Liver (tissue), 9 donors: ENCODE results near the gene FOXK2. TPM values are rescaled to one million over a fixed set of nuclear protein-coding genes. Genes with fewer than 3 reads are reported as not detected.

ENCODE experiments used
- DNase-seq: peaks from one replicate; pipeline ENCODE4 v3.0.0-alpha.2; 2017; ENCODE audit warnings: low spot score
- H3K27ac ChIP-seq, 2 donors: one replicate each; pipeline ENCODE4 v1.7.0; 2013; ENCODE audit warnings: inconsistent platforms in 2 of 2, low read length in 2 of 2, control low read depth in 1 of 2, low read depth in 1 of 2, mild to moderate bottlenecking in 1 of 2
- H3K27me3 ChIP-seq, 4 donors: one replicate each; pipeline versions ENCODE4 v1.6.1 to v1.7.0; 2013; ENCODE audit warnings: low read length in 3 of 4, inconsistent platforms in 1 of 4, mild to moderate bottlenecking in 1 of 4, moderate library complexity in 1 of 4; ENCODE audit not compliant: control insufficient read depth in 4 of 4, insufficient read depth in 4 of 4
- H3K36me3 ChIP-seq, 4 donors: one replicate each; pipeline versions ENCODE4 v1.6.1 to v1.7.0; 2013; ENCODE audit warnings: low read length in 3 of 4, mild to moderate bottlenecking in 3 of 4, low read depth in 1 of 4, moderate library complexity in 1 of 4; ENCODE audit not compliant: control insufficient read depth in 4 of 4, insufficient read depth in 3 of 4
- H3K4me1 ChIP-seq, 4 donors: one replicate each; pipeline versions ENCODE4 v1.6.1 to v1.7.0; 2013; ENCODE audit warnings: low read length in 3 of 4, mild to moderate bottlenecking in 3 of 4, moderate library complexity in 1 of 4; ENCODE audit not compliant: control insufficient read depth in 4 of 4, insufficient read depth in 4 of 4
- H3K4me3 ChIP-seq, 3 donors: one replicate each; pipeline versions ENCODE4 v1.6.1 to v1.7.0; 2013; ENCODE audit warnings: low read length in 3 of 3, control low read depth in 1 of 3, low read depth in 1 of 3, mild to moderate bottlenecking in 1 of 3
- H3K9ac ChIP-seq, 2 donors: one replicate each; pipeline ENCODE4 v1.7.0; 2013; ENCODE audit warnings: low read length in 2 of 2, mild to moderate bottlenecking in 2 of 2, moderate library complexity in 2 of 2, control low read depth in 1 of 2, low read depth in 1 of 2
- H3K9me3 ChIP-seq, 4 donors: one replicate each; pipeline versions ENCODE4 v1.6.1 to v1.7.0; 2013; ENCODE audit warnings: low read length in 3 of 4; ENCODE audit not compliant: control insufficient read depth in 4 of 4
- ATF3 ChIP-seq: IDR thresholded peaks from 2 replicates; pipeline ENCODE4 v1.6.1; 2016; ENCODE audit warnings: antibody characterized with exemption
- CTCF ChIP-seq: fragments of 150-350 bp; IDR thresholded peaks from 2 replicates; pipeline ENCODE4 v1.5.1; 2017; ENCODE audit warnings: improper control_type of control experiment, low read depth, low read length; ENCODE audit not compliant: missing input control
- EGR1 ChIP-seq, 2 donors: IDR thresholded peaks; 2 replicates each; pipeline ENCODE4 v1.6.1; 2016 to 2018; ENCODE audit warnings: antibody characterized with exemption in 2 of 2, low read depth in 2 of 2
- FOXA1 ChIP-seq: IDR thresholded peaks from 2 replicates; pipeline ENCODE4 v1.6.1; 2016; ENCODE audit warnings: antibody characterized with exemption
- FOXA2 ChIP-seq: IDR thresholded peaks from 2 replicates; pipeline ENCODE4 v1.6.1; 2016; ENCODE audit warnings: antibody characterized with exemption
- GABPA ChIP-seq, 2 donors: IDR thresholded peaks in 1 of 2; conservative IDR thresholded peaks in 1 of 2; 2 replicates each; pipeline ENCODE4 v1.6.1; 2016; ENCODE audit warnings: antibody characterized with exemption in 2 of 2, mild to moderate bottlenecking in 1 of 2, moderate library complexity in 1 of 2
- HNF4A ChIP-seq, 2 donors: conservative IDR thresholded peaks; 2 replicates each; pipeline ENCODE4 v1.6.1; 2016; ENCODE audit warnings: antibody characterized with exemption in 2 of 2, mild to moderate bottlenecking in 2 of 2
- HNF4G ChIP-seq: IDR thresholded peaks from 2 replicates; pipeline ENCODE4 v1.6.1; 2016; ENCODE audit warnings: antibody characterized with exemption
- JUND ChIP-seq, 2 donors: IDR thresholded peaks; 2 replicates each; pipeline ENCODE4 v1.6.1; 2016; ENCODE audit warnings: antibody characterized with exemption in 2 of 2
- MAX ChIP-seq: IDR thresholded peaks from 2 replicates; pipeline ENCODE4 v1.6.1; 2016; ENCODE audit warnings: antibody characterized with exemption
- NR2F2 ChIP-seq: IDR thresholded peaks from 2 replicates; pipeline ENCODE4 v1.6.1; 2016; ENCODE audit warnings: antibody characterized with exemption
- RAD21 ChIP-seq, 2 donors: IDR thresholded peaks; 2 replicates each; pipeline ENCODE4 v1.6.1; 2016; ENCODE audit warnings: antibody characterized with exemption in 2 of 2, mild to moderate bottlenecking in 2 of 2
- REST ChIP-seq: IDR thresholded peaks from 2 replicates; pipeline ENCODE4 v1.6.1; 2016; ENCODE audit warnings: antibody characterized with exemption, mild to moderate bottlenecking
- RXRA ChIP-seq, 2 donors: IDR thresholded peaks; 2 replicates each; pipeline ENCODE4 v1.6.1; 2017 to 2018; ENCODE audit warnings: antibody characterized with exemption in 2 of 2, mild to moderate bottlenecking in 1 of 2
- SP1 ChIP-seq: IDR thresholded peaks from 2 replicates; pipeline ENCODE4 v1.6.1; 2018; ENCODE audit warnings: antibody characterized with exemption, mild to moderate bottlenecking
- TAF1 ChIP-seq: conservative IDR thresholded peaks from 2 replicates; pipeline ENCODE4 v1.6.1; 2016; ENCODE audit warnings: antibody characterized with exemption, mild to moderate bottlenecking
- YY1 ChIP-seq: IDR thresholded peaks from 2 replicates; pipeline ENCODE4 v1.6.1; 2016; ENCODE audit warnings: antibody characterized with exemption, mild to moderate bottlenecking
- ZBTB33 ChIP-seq: IDR thresholded peaks from 2 replicates; pipeline ENCODE4 v1.6.1; 2016; ENCODE audit warnings: antibody characterized with exemption
- WGBS: extraction: QIAGEN DNeasy Blood & Tissue Kit; methylation state at CpG from one replicate; pipeline ENCODE4 v1.1.7; 2013; 5-methylcytosine and 5-hydroxymethylcytosine counted together
- polyA plus RNA-seq, 2 donors: library from polyadenylated mRNA; stranded (reverse) in 1 of 2; unstranded in 1 of 2; fragments of 200-250 nt in 1 of 2; fragments of >200 nt in 1 of 2; fragmentation: Nextera tagmentation in 1 of 2; extraction: Ambion mirVana in 1 of 2; gene quantifications; one replicate each; pipeline versions ENCODE4 v1.2.1 to v1.2.3, GENCODE V29; 2013 to 2015
- total RNA-seq, 2 donors: library from RNA; depleted of rRNA; stranded (reverse); fragments of >200 nt; gene quantifications; one replicate each; pipeline ENCODE4 v1.2.3, GENCODE V29; 2014
- donor health status: healthy.
- donor health status: healthy.
- donor health status: healthy.
- donor health status: healthy.
- donor health status: healthy.

The FOXK2 gene
- total and polyA plus RNA-seq, 4 donors: 3.1 to 16.2 (median 10.8) TPM

- Histone ChIP-seq H3K4me1 (peaks cover 0 to 12% (median 2%) of the 10 kb centered on the region in 4 donors), H3K27me3 (no peaks in the 10 kb centered on the region), H3K9me3 (no peaks in the 10 kb centered on the region), H3K27ac (no peak overlapping the region), H3K36me3 (no peaks in the 10 kb centered on the region), H3K9ac (no peak overlapping the region), H3K4me3 (no peak overlapping the region)
- no peak for DNase-seq
- TF ChIP-seq YY1 (no peak), FOXA1 (no peak), CTCF (no peak), SP1 (no peak), REST (no peak), NR2F2 (no peak), HNF4A (conservative IDR thresholded peaks at IDR 0.05) (no peak), MAX (no peak), EGR1 (IDR thresholded peaks at IDR 0.05; ENCODE audit: low read depth in 2 of 2) (no peak), JUND (IDR thresholded peaks at IDR 0.05) (no peak), ATF3 (no peak), FOXA2 (no peak), RXRA (IDR thresholded peaks at IDR 0.05) (no peak), TAF1 (no peak), RAD21 (IDR thresholded peaks at IDR 0.05) (no peak), ZBTB33 (no peak), HNF4G (no peak), GABPA (IDR thresholded peaks at IDR 0.05 in 1 of 2, conservative IDR thresholded peaks at IDR 0.05 in 1 of 2) (no peak)
- 90% methylated on average over 12 of the region's 12 CpGs for WGBS
These were observed 16.3 kb upstream of the FOXK2 start for GRCh38 chr17:82503094-82503727.
